WTC11 (cell line): ENCODE data around the gene MID1. TPM values are rescaled to one million over a fixed set of nuclear protein-coding genes. Genes with fewer than 3 reads are reported as not detected.

ENCODE experiments used
- ATAC-seq: fragments of 200-7000 bp; cut with Tn5 transposase; 2 replicates; pipeline ENCODE4 v1.10.0; 2021; ENCODE audit warnings: mild to moderate bottlenecking, moderate library complexity
- CTCF ChIA-PET: fragments of 300-600 bp; sonication (Branson Sonifier 250); formaldehyde crosslinking; loops from one replicate; lab custom pipeline; 2021; ENCODE audit warnings: antibody characterized with exemption; lab: Charles Lee
- POLR2A ChIA-PET: fragments of 350-600 bp; sonication (Branson Sonifier 250); formaldehyde crosslinking; loops from one replicate; lab custom pipeline; 2021; ENCODE audit warnings: antibody characterized with exemption; lab: Charles Lee
- DNase-seq: peaks from one replicate; pipeline ENCODE4 v3.0.0; 2021; ENCODE audit warnings: low spot score
- H3K27ac Mint-ChIP-seq: 2 replicates; pipeline ENCODE4 v1.8.0; 2021; ENCODE audit warnings: mixed read lengths
- H3K27me3 Mint-ChIP-seq: 2 replicates; pipeline ENCODE4 v1.8.0; 2021; ENCODE audit warnings: low read depth, mild to moderate bottlenecking, moderate library complexity, mixed read lengths
- H3K36me3 Mint-ChIP-seq: 2 replicates; pipeline ENCODE4 v1.8.0; 2021; ENCODE audit warnings: mixed read lengths
- H3K4me1 Mint-ChIP-seq: 2 replicates; pipeline ENCODE4 v1.8.0; 2022; ENCODE audit warnings: mixed read lengths
- H3K4me3 Mint-ChIP-seq: 2 replicates; pipeline ENCODE4 v1.8.0; 2021; ENCODE audit warnings: mild to moderate bottlenecking, moderate library complexity, mixed read lengths
- H3K9me3 Mint-ChIP-seq: 2 replicates; pipeline ENCODE4 v1.8.0; 2021; ENCODE audit warnings: mixed read lengths
- ETV6 ChIP-seq: sonication (generic); formaldehyde crosslinking; IDR thresholded peaks from 2 replicates; pipeline ENCODE4 v1.8.1; 2022; ENCODE audit warnings: mild to moderate bottlenecking, missing genetic modification reagents
- FOXP1 ChIP-seq: sonication (generic); formaldehyde crosslinking; IDR thresholded peaks from 2 replicates; pipeline ENCODE4 v1.8.0; 2022; ENCODE audit warnings: missing genetic modification reagents, mild to moderate bottlenecking, moderate library complexity, borderline replicate concordance
- NFYB ChIP-seq: sonication (generic); formaldehyde crosslinking; conservative IDR thresholded peaks from 2 replicates; pipeline ENCODE4 v1.8.0; 2022; ENCODE audit warnings: low read depth, missing genetic modification reagents
- ZNF138 ChIP-seq: sonication (generic); formaldehyde crosslinking; conservative IDR thresholded peaks from 2 replicates; pipeline ENCODE4 v1.8.1; 2022; ENCODE audit warnings: mild to moderate bottlenecking, moderate library complexity, missing genetic modification reagents
- ZNF219 ChIP-seq: sonication (generic); formaldehyde crosslinking; IDR thresholded peaks from 2 replicates; pipeline ENCODE4 v1.8.0; 2023; ENCODE audit warnings: missing genetic modification reagents, mild to moderate bottlenecking, borderline replicate concordance
- ZNF396 ChIP-seq: fragments of 250-450 bp; sonication (Bioruptor Pico); IDR thresholded peaks from 2 replicates; pipeline ENCODE4 v1.8.0; 2021; ENCODE audit warnings: mild to moderate bottlenecking, moderate library complexity, borderline replicate concordance
- total RNA-seq: library from RNA; stranded (reverse); gene quantifications from 3 replicates; pipeline ENCODE4 v1.2.3, GENCODE V29; 2021
- TF ChIP-seq, protein P1 (sequence below): sonication (generic); formaldehyde crosslinking; IDR thresholded peaks from 2 replicates; pipeline ENCODE4 v1.8.0; 2023; ENCODE audit warnings: mild to moderate bottlenecking, missing genetic modification reagents
- TF ChIP-seq, protein P2 (sequence below): sonication (generic); formaldehyde crosslinking; IDR thresholded peaks from 2 replicates; pipeline ENCODE4 v1.8.0; 2023; ENCODE audit warnings: missing genetic modification reagents, mild to moderate bottlenecking, borderline replicate concordance
- TF ChIP-seq, protein P3 (sequence below): fragments of 250-450 bp; sonication (Bioruptor Pico); IDR thresholded peaks from 2 replicates; pipeline ENCODE4 v2.1.2; 2022; ENCODE audit warnings: mild to moderate bottlenecking, moderate library complexity
- TF ChIP-seq, protein P4 (sequence below): sonication (generic); formaldehyde crosslinking; IDR thresholded peaks from 2 replicates; pipeline ENCODE4 v1.8.0; 2022; ENCODE audit warnings: mild to moderate bottlenecking, missing genetic modification reagents
- TF ChIP-seq, protein P5 (sequence below): sonication (generic); formaldehyde crosslinking; IDR thresholded peaks from 2 replicates; pipeline ENCODE4 v1.8.1; 2023; ENCODE audit warnings: mild to moderate bottlenecking, missing genetic modification reagents
- TF ChIP-seq, protein P6 (sequence below): sonication (generic); formaldehyde crosslinking; IDR thresholded peaks from 2 replicates; pipeline ENCODE4 v1.8.0; 2023; ENCODE audit warnings: missing genetic modification reagents
- TF ChIP-seq, protein P7 (sequence below): sonication (generic); formaldehyde crosslinking; conservative IDR thresholded peaks from 2 replicates; pipeline ENCODE4 v1.8.1; 2022; ENCODE audit warnings: mild to moderate bottlenecking, missing genetic modification reagents
- TF ChIP-seq, protein P8 (sequence below): sonication (generic); formaldehyde crosslinking; IDR thresholded peaks from 2 replicates; pipeline ENCODE4 v1.8.1; 2022; ENCODE audit warnings: mild to moderate bottlenecking, moderate library complexity, missing genetic modification reagents

MID1 gene
- total RNA-seq, 1 experiment from 2014 or later: 52.2 TPM

DNA sequence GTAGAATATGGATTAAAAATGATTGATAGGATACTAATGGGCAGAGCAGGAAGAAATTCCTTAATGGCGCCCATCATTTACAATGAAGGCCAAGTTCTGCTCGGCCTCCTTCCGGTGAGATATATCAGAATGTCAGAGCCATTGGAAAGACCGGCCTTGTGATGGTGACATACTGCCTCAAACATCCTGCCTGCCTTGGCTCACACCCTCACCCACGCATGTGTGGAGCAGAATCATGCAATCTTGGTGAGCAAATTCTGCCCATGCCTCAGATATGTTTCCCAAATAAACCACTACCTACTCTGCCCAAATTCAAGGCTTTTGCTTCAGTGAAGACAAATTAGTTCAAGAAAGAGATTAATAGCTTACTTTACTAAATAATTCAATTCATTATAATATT, 163.3 kb downstream of the MID1 start:
- DNase-seq: no peak
- Mint-ChIP-seq H3K27me3 (no peaks in the 10 kb centered on the region), H3K4me1 (peaks cover 11% of the 10 kb centered on the region), H3K9me3 (peaks cover 6% of the 10 kb centered on the region), H3K27ac (no peak overlapping the region), H3K36me3 (peaks cover 48% of the 10 kb centered on the region), H3K4me3 (no peak overlapping the region)
- ChIA-PET CTCF (no interaction called here), POLR2A (no interaction called here)
- TF ChIP-seq ZNF219 (CRISPR knock-in tag) (no peak), FOXP1 (no peak), ETV6 (no peak), ZNF138 (CRISPR knock-in tag) (no peak), NFYB (CRISPR knock-in tag) (no peak), ZNF396 (CRISPR knock-in tag) (no peak)
- TF ChIP-seq, protein P1, sequence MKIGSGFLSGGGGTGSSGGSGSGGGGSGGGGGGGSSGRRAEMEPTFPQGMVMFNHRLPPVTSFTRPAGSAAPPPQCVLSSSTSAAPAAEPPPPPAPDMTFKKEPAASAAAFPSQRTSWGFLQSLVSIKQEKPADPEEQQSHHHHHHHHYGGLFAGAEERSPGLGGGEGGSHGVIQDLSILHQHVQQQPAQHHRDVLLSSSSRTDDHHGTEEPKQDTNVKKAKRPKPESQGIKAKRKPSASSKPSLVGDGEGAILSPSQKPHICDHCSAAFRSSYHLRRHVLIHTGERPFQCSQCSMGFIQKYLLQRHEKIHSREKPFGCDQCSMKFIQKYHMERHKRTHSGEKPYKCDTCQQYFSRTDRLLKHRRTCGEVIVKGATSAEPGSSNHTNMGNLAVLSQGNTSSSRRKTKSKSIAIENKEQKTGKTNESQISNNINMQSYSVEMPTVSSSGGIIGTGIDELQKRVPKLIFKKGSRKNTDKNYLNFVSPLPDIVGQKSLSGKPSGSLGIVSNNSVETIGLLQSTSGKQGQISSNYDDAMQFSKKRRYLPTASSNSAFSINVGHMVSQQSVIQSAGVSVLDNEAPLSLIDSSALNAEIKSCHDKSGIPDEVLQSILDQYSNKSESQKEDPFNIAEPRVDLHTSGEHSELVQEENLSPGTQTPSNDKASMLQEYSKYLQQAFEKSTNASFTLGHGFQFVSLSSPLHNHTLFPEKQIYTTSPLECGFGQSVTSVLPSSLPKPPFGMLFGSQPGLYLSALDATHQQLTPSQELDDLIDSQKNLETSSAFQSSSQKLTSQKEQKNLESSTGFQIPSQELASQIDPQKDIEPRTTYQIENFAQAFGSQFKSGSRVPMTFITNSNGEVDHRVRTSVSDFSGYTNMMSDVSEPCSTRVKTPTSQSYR (CRISPR knock-in tag): no peak
- TF ChIP-seq, protein P2, sequence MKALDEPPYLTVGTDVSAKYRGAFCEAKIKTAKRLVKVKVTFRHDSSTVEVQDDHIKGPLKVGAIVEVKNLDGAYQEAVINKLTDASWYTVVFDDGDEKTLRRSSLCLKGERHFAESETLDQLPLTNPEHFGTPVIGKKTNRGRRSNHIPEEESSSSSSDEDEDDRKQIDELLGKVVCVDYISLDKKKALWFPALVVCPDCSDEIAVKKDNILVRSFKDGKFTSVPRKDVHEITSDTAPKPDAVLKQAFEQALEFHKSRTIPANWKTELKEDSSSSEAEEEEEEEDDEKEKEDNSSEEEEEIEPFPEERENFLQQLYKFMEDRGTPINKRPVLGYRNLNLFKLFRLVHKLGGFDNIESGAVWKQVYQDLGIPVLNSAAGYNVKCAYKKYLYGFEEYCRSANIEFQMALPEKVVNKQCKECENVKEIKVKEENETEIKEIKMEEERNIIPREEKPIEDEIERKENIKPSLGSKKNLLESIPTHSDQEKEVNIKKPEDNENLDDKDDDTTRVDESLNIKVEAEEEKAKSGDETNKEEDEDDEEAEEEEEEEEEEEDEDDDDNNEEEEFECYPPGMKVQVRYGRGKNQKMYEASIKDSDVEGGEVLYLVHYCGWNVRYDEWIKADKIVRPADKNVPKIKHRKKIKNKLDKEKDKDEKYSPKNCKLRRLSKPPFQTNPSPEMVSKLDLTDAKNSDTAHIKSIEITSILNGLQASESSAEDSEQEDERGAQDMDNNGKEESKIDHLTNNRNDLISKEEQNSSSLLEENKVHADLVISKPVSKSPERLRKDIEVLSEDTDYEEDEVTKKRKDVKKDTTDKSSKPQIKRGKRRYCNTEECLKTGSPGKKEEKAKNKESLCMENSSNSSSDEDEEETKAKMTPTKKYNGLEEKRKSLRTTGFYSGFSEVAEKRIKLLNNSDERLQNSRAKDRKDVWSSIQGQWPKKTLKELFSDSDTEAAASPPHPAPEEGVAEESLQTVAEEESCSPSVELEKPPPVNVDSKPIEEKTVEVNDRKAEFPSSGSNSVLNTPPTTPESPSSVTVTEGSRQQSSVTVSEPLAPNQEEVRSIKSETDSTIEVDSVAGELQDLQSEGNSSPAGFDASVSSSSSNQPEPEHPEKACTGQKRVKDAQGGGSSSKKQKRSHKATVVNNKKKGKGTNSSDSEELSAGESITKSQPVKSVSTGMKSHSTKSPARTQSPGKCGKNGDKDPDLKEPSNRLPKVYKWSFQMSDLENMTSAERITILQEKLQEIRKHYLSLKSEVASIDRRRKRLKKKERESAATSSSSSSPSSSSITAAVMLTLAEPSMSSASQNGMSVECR (CRISPR knock-in tag): no peak
- TF ChIP-seq, protein P3, sequence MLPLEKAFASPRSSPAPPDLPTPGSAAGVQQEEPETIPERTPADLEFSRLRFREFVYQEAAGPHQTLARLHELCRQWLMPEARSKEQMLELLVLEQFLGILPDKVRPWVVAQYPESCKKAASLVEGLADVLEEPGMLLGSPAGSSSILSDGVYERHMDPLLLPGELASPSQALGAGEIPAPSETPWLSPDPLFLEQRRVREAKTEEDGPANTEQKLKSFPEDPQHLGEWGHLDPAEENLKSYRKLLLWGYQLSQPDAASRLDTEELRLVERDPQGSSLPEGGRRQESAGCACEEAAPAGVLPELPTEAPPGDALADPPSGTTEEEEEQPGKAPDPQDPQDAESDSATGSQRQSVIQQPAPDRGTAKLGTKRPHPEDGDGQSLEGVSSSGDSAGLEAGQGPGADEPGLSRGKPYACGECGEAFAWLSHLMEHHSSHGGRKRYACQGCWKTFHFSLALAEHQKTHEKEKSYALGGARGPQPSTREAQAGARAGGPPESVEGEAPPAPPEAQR (CRISPR knock-in tag): no peak
- TF ChIP-seq, protein P4, sequence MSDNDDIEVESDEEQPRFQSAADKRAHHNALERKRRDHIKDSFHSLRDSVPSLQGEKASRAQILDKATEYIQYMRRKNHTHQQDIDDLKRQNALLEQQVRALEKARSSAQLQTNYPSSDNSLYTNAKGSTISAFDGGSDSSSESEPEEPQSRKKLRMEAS (CRISPR knock-in tag): no peak
- TF ChIP-seq, protein P5, sequence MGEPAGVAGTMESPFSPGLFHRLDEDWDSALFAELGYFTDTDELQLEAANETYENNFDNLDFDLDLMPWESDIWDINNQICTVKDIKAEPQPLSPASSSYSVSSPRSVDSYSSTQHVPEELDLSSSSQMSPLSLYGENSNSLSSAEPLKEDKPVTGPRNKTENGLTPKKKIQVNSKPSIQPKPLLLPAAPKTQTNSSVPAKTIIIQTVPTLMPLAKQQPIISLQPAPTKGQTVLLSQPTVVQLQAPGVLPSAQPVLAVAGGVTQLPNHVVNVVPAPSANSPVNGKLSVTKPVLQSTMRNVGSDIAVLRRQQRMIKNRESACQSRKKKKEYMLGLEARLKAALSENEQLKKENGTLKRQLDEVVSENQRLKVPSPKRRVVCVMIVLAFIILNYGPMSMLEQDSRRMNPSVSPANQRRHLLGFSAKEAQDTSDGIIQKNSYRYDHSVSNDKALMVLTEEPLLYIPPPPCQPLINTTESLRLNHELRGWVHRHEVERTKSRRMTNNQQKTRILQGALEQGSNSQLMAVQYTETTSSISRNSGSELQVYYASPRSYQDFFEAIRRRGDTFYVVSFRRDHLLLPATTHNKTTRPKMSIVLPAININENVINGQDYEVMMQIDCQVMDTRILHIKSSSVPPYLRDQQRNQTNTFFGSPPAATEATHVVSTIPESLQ (CRISPR knock-in tag): no peak
- TF ChIP-seq, protein P6, sequence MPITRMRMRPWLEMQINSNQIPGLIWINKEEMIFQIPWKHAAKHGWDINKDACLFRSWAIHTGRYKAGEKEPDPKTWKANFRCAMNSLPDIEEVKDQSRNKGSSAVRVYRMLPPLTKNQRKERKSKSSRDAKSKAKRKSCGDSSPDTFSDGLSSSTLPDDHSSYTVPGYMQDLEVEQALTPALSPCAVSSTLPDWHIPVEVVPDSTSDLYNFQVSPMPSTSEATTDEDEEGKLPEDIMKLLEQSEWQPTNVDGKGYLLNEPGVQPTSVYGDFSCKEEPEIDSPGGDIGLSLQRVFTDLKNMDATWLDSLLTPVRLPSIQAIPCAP (CRISPR knock-in tag): no peak
- TF ChIP-seq, protein P7, sequence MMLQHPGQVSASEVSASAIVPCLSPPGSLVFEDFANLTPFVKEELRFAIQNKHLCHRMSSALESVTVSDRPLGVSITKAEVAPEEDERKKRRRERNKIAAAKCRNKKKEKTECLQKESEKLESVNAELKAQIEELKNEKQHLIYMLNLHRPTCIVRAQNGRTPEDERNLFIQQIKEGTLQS (CRISPR knock-in tag): no peak
- TF ChIP-seq, protein P8, sequence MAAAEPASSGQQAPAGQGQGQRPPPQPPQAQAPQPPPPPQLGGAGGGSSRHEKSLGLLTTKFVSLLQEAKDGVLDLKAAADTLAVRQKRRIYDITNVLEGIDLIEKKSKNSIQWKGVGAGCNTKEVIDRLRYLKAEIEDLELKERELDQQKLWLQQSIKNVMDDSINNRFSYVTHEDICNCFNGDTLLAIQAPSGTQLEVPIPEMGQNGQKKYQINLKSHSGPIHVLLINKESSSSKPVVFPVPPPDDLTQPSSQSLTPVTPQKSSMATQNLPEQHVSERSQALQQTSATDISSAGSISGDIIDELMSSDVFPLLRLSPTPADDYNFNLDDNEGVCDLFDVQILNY: no peak
- ATAC-seq: no peak
